ENCODE results near the gene CBARP.

DNA sequence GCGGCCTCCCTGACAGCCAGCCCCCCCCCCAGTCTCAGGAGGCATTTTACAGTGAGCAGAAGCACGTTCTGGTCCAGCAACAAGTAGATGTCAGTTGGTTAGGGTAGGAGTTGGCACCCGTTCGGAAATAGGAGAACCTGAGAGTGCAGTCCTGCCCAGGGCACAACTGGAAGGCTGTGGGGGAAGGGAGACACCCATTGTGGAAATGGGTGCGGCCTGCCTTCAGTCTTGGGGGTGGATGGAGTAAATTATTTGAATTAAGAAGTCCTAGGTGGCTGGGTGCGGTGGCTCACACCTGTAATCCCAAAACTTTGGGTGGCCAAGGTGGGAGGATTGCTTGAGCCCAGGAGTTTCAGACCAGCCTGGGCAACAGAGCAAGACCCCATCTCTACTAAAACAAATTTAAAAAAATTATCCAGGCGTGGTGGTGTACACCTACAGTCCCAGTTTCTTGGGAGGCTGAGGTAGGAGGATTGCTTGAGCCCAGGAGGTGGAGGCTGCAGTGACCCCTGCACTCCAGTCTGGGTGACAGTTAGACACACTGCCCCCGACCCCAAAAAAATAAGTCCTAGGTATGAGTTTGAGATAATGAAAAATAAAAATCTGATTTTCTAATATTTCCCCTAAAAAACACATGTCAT, 32.5 kb upstream of the CBARP start:
- no peak for TF ChIP-seq CTCF (IDR thresholded peaks at IDR 0.05)
- TF ChIP-seq POLR2A (IDR thresholded peaks at IDR 0.05): no peak
